ENCODE measurements around the gene LRCOL1.

- TF ChIP-seq CTCF (IDR thresholded peaks at IDR 0.05; ENCODE audit: low read length) (no peak), EZH2 (optimal IDR thresholded peaks at IDR 0.05; ENCODE audit: low read depth, low read length) (no peak)
Measured at GRCh38 chr12:132617135-132617701, 6.8 kb upstream of the LRCOL1 start.
